Upper lobe of right lung (tissue), 1 donor: ENCODE data around the gene LRCH1. TPM values are rescaled to one million over a fixed set of nuclear protein-coding genes. Genes with fewer than 3 reads are reported as not detected.
A peak's percentile ranks its signal among the peaks of the same experiment; 100 is the strongest.

ENCODE experiments used
- ATAC-seq: fragments of 200-7000 bp; cut with Tn5 transposase; one replicate; pipeline ENCODE4 v1.9.1; 2020; ENCODE audit warnings: mild to moderate bottlenecking, moderate library complexity
- DNase-seq: peaks from one replicate; pipeline ENCODE4 v3.0.0-alpha.2; 2020
- H3K27ac ChIP-seq: fragments of 200-600 bp; one replicate; pipeline ENCODE4 v1.8.0; 2022
- H3K27me3 ChIP-seq: fragments of 200-600 bp; one replicate; pipeline ENCODE4 v1.8.0; 2022; ENCODE audit warnings: mild to moderate bottlenecking
- H3K36me3 ChIP-seq: fragments of 200-600 bp; one replicate; pipeline ENCODE4 v1.8.0; 2022
- H3K4me1 ChIP-seq: fragments of 200-600 bp; one replicate; pipeline ENCODE4 v1.8.0; 2022
- H3K4me3 ChIP-seq: fragments of 200-600 bp; one replicate; pipeline ENCODE4 v1.8.0; 2022; ENCODE audit warnings: mild to moderate bottlenecking
- H3K9me3 ChIP-seq: fragments of 200-600 bp; one replicate; pipeline ENCODE4 v1.8.0; 2022
- CTCF ChIP-seq: fragments of 200-600 bp; IDR thresholded peaks from one replicate; pipeline ENCODE4 v1.8.0; 2022; ENCODE audit warnings: antibody characterized with exemption
- intact Hi-C: fragments of 100-400 bp; cut with DNase I; formaldehyde crosslinking; loops from one replicate; pipeline ENCODE4 v1.11.0; 2022
- total RNA-seq: library from RNA; stranded (reverse); fragmentation: NEBNext Ultra II Directional; extraction: Animal tissue kit (Norgen Biotek cat#: 25700); gene quantifications from one replicate; pipeline ENCODE4 v1.2.1, GENCODE V29; 2021
- donor health status: DM: no; HTN: yes; CAD: no; lungs with severe emphysema.

LRCH1 gene
- total RNA-seq, 1 donor from 2014 or later = 32.0 TPM

- H3K4me1 ChIP-seq = peaks cover 43% of the 10 kb centered on the region
- H3K9me3 ChIP-seq = no peaks in the 10 kb centered on the region
- ATAC-seq = no peak
- TF ChIP-seq CTCF = no peak
- no peak overlapping the region for H3K27ac ChIP-seq
- H3K4me3 ChIP-seq = no peak overlapping the region
- H3K27me3 ChIP-seq = no peaks in the 10 kb centered on the region
- intact Hi-C loops = no loop called here
- no peaks in the 10 kb centered on the region for H3K36me3 ChIP-seq
- no peak for DNase-seq
Measured at GRCh38 chr13:46607768-46608564, 55.0 kb downstream of the LRCH1 start.

DNA sequence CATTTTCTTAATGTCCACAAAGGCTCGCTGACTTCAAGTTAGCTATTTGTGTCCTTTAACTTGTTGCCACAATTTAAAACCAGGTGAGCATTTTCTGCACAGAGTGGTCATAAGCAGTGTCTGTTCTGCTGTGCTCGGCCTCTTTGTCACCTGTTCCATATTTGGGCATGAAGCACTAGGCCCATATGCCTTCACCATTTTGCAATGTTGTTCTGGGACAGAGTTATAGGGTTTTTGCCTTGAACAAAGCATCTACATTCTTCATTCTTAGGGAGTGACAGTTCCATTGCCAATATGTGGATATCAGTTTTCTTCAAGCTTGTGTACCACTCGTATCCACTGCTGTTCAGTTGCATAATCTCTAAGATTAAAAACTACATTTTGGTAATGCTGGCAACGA lies 56.1 kb downstream of the LRCH1 start:
- Histone ChIP-seq H3K4me1 (peaks cover 39% of the 10 kb centered on the region), H3K9me3 (no peaks in the 10 kb centered on the region), H3K27ac (no peak overlapping the region), H3K27me3 (no peaks in the 10 kb centered on the region), H3K36me3 (no peaks in the 10 kb centered on the region), H3K4me3 (no peak overlapping the region)
- no peak for ATAC-seq
- no peak for DNase-seq
- intact Hi-C loops = no loop called here
- no peak for TF ChIP-seq CTCF

DNA sequence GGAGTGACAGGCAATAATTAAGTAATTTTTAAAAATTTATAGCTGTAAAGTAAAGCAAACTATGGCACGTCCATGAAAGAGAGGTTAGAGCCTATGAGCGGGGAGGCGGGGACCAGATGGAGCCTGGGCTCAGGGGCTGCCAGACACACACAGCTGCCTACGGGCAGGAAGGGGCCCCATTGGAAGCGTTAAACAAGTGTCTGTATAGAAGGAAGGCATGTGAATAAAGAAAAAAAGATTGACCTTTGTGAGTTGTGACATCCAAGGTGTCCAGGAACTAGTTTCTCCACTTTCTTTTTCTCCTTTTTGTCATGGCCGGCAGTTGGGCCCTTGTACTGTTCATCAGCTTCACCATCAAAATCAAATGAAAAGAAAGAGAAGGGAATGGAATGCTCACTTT lies 56.8 kb downstream of the LRCH1 start:
- intact Hi-C loops = no loop called here
- Histone ChIP-seq H3K9me3 (no peaks in the 10 kb centered on the region), H3K27ac (no peak overlapping the region), H3K27me3 (no peaks in the 10 kb centered on the region), H3K4me1 (peaks cover 35% of the 10 kb centered on the region), H3K36me3 (no peaks in the 10 kb centered on the region), H3K4me3 (no peak overlapping the region)
- no peak for ATAC-seq
- TF ChIP-seq CTCF = no peak
- DNase-seq = no peak

DNA sequence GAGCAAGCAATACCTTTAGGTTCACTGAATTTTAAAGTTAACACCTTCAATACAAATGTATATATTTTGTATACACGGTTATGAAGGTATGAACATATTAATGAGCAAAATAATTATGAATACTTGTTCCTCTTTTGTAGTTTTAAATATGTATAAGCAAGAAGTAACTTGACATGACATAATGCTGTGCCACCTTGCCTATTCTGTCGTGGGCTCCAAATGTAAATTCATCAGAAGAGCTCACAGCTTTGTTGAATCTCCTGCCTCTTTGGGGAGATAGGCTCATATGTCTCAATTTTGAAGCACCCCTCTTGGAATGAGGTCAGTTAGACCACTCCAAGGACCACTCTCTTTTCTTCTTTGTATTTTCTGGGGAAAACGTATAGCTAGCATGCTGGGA lies 59.3 kb downstream of the LRCH1 start:
- Histone ChIP-seq H3K9me3 (no peaks in the 10 kb centered on the region), H3K27me3 (no peaks in the 10 kb centered on the region), H3K36me3 (no peaks in the 10 kb centered on the region), H3K4me1 (peaks cover 36% of the 10 kb centered on the region), H3K4me3 (no peak overlapping the region), H3K27ac (no peak overlapping the region)
- DNase-seq (no peak), ATAC-seq (no peak)
- no peak for TF ChIP-seq CTCF
- intact Hi-C loops = no loop called here

DNA sequence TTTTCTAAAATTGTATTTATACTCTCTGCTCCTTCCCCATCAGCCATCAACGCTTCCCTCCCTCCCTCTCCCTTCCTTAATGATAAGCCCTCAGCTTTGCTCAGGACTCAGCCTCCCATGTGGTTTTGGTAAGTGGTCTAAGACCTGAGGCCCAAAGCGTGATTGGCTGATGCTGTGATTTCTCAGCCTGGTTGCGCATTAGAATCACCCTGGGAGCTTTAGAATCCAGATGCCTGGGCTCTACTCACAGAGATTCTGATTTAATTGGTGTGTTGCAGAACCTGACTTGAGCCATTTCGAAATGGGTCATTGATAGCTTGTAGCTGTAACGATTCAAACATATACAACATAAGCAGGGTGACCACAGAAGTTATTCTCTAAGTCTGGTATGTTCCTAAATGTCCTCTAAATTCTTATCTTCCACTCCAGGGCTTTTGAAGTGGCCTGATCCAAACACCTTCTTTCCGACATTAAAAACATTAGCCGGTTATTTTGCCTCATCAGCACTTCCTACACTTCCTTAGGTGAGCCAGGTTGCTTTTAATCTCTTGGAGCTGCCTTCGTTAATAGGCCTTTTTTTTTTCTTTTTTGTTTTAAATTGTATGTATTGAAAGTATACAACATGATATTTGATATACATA lies 60.6 kb downstream of the LRCH1 start:
- DNase-seq (no peak), ATAC-seq (peak; percentile 59)
- Histone ChIP-seq H3K36me3 (no peaks in the 10 kb centered on the region), H3K9me3 (no peaks in the 10 kb centered on the region), H3K27me3 (no peaks in the 10 kb centered on the region), H3K4me3 (no peak overlapping the region), H3K4me1 (peaks cover 24% of the 10 kb centered on the region), H3K27ac (no peak overlapping the region)
- TF ChIP-seq CTCF = no peak
- intact Hi-C loops = no loop called here
